KOPT-K1 (cell line): ENCODE measurements around the gene POLR2L.

ENCODE experiments used
- H3K27ac ChIP-seq: fragments of 200-600 bp; sonication (generic); 2 replicates; pipeline ENCODE4 v1.5.1; 2016; ENCODE audit warnings: antibody characterized with exemption, mild to moderate bottlenecking, low read depth, low read length; ENCODE audit not compliant: poor library complexity, severe bottlenecking
- H3K36me3 ChIP-seq: fragments of 200-600 bp; sonication (generic); 2 replicates; pipeline ENCODE4 v1.5.1; 2017; ENCODE audit warnings: antibody characterized with exemption, mild to moderate bottlenecking, low read length, moderate library complexity; ENCODE audit not compliant: insufficient read depth
- H3K9me3 ChIP-seq: fragments of 200-600 bp; sonication (generic); 2 replicates; pipeline ENCODE4 v1.5.1; 2017; ENCODE audit warnings: antibody characterized with exemption, low read length, mild to moderate bottlenecking; ENCODE audit not compliant: insufficient read depth, poor library complexity, severe bottlenecking

POLR2L gene

DNA sequence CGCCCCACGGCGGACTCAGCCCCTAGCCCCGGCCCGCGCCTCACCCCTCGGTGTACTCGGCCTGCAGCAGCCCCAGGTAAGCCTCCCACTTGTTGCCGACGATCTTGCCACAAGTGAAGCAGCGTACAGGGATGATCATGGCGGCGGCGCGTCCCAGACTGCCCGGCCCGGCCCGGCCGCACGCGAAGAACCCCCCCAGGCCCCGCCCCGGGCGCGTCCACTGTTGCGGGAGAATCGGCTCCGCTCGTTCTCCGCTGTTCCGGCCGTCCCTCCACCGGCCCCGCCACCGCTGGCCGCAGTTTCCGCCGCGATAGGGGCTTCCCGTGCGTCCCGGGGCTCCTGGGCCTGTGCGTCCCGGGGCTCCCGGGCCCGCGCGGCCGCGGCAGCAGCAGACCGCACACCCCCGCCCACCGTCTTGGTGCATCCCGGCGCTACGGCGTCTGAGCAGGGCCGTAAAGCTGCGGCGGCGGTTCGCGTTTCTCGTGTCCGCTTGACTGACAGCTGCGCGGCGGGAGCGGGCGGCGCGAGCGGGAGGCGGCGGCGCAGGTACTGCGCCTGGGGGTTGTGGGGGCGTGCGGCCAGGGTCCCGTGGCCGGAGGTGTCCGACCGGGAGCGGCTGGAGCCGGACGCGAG is at the start of gene POLR2L, which contains the start of gene TSPAN4:
TSS of gene POLR2L (minus strand) at position 160 of the 633 bp plus-strand sequence. CDS start at position 139, 21 bp downstream.
TSS of gene TSPAN4 (plus strand) at position 483 of the 633 bp plus-strand sequence. CDS start 7,453 bp downstream, outside the sequence.
- no peaks in the 10 kb centered on the region for H3K9me3 ChIP-seq
- peaks cover 36% of the 10 kb centered on the region for H3K36me3 ChIP-seq
- H3K27ac ChIP-seq, result peak within 1 kb of the TSS; percentile 93

- Histone ChIP-seq H3K36me3 (peaks cover 32% of the 10 kb centered on the region; the same call in 1 of the 2 replicates), H3K27ac (no peak overlapping the region), H3K9me3 (no peaks in the 10 kb centered on the region)
Observed at GRCh38 chr11:890794-891540, 48.6 kb upstream of the POLR2L start.

- Histone ChIP-seq H3K27ac (no peak overlapping the region), H3K9me3 (no peaks in the 10 kb centered on the region), H3K36me3 (peaks cover 40% of the 10 kb centered on the region)
Observed at GRCh38 chr11:889687-890475, 47.6 kb upstream of the POLR2L start.

GRCh38 chr11:889257-889656 is 46.9 kb upstream of the POLR2L start:
- H3K27ac ChIP-seq, result no peak overlapping the region
- H3K9me3 ChIP-seq, result no peaks in the 10 kb centered on the region
- H3K36me3 ChIP-seq, result peaks cover 46% of the 10 kb centered on the region

- H3K27ac ChIP-seq, result no peak overlapping the region
- H3K36me3 ChIP-seq, result peaks cover 52% of the 10 kb centered on the region
- H3K9me3 ChIP-seq, result no peaks in the 10 kb centered on the region
Observed at GRCh38 chr11:888310-889212, 46.2 kb upstream of the POLR2L start.

DNA sequence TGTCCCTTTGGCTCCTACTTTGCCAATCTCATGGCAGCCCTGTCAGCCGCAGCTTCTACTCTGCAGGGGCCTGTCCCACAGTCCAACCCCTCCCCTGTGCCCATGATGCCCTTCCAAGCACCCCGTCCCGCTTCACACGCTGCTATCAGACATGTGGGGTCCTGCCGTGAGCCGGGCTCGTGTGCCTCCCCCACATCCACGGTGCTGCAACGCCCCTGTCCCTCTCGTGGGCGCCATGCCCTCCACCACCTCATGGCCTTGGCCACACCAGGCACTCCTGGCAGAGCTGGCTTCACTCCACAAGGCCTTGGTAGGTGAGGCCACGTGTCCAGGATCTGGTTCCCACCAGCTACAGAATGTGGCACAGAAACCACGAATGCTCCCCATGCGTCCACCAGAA is 45.3 kb upstream of the POLR2L start:
- Histone ChIP-seq H3K9me3 (no peaks in the 10 kb centered on the region), H3K27ac (no peak overlapping the region), H3K36me3 (peaks cover 62% of the 10 kb centered on the region)

GRCh38 chr11:886568-886967 is 44.2 kb upstream of the POLR2L start:
- peaks cover 62% of the 10 kb centered on the region for H3K36me3 ChIP-seq
- H3K27ac ChIP-seq, result no peak overlapping the region

DNA sequence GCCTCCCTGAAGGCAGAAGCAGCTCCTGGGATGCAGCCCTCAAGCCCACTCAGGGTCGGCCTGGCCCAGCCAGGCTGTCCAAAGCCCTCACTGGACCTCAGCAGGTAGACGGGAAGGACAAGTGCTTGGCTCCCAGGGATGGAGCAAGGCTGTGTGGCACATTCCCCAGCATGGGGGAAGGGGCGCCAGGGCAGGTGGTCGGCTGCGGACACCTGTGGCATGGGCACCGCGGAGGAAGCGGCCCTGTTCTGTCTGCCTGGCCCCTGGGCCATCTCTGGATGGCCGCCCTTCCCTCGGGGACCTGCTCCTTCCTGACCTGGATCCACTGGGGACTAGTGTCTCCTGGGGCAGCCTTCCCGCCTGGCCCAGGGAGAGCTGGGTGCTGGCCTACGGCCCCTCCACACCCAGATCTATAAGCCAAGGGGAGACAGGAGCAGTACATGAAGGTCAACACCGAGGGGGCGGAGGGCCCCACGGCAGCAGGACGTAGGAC is 42.3 kb upstream of the POLR2L start:
- no peaks in the 10 kb centered on the region for H3K9me3 ChIP-seq
- no peak overlapping the region for H3K27ac ChIP-seq
- H3K36me3 ChIP-seq, result peaks cover 77% of the 10 kb centered on the region

More at GRCh38 chr11:886568-886967, 44.2 kb upstream of the POLR2L start:
- H3K9me3 ChIP-seq, result no peaks in the 10 kb centered on the region

GRCh38 chr11:883527-883926 is 41.2 kb upstream of the POLR2L start:
- Histone ChIP-seq H3K9me3 (no peaks in the 10 kb centered on the region), H3K36me3 (peaks cover 82% of the 10 kb centered on the region), H3K27ac (no peak overlapping the region)

GRCh38 chr11:882596-882995 is 40.3 kb upstream of the POLR2L start:
- no peaks in the 10 kb centered on the region for H3K9me3 ChIP-seq
- H3K36me3 ChIP-seq, result peaks cover 77% of the 10 kb centered on the region
- peak overlapping the region; percentile 7 for H3K27ac ChIP-seq

GRCh38 chr11:880447-880846 is 38.1 kb upstream of the POLR2L start:
- H3K36me3 ChIP-seq, result peaks cover 78% of the 10 kb centered on the region
- no peak overlapping the region for H3K27ac ChIP-seq
- H3K9me3 ChIP-seq, result no peaks in the 10 kb centered on the region

DNA sequence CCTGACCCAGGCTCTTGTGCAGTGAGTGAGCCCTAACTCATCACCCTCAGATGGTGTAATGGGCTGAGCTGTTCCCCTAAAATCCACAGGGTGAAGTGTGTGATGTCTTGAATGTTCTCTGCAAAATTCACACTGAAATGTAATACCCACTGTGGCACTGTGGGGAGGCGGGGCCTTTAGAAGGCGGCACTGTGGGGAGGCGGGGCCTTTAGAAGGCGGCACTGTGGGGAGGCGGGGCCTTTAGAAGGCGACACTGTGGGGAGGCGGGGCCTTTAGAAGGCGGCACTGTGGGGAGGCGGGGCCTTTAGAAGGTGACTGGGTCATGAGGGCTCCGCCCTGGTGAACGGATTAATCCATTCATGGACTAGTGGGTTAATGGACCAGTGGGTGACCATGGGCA is 35.2 kb upstream of the POLR2L start:
- Histone ChIP-seq H3K9me3 (no peaks in the 10 kb centered on the region), H3K27ac (no peak overlapping the region), H3K36me3 (peaks cover 62% of the 10 kb centered on the region; the same call in 1 of the 2 replicates)

DNA sequence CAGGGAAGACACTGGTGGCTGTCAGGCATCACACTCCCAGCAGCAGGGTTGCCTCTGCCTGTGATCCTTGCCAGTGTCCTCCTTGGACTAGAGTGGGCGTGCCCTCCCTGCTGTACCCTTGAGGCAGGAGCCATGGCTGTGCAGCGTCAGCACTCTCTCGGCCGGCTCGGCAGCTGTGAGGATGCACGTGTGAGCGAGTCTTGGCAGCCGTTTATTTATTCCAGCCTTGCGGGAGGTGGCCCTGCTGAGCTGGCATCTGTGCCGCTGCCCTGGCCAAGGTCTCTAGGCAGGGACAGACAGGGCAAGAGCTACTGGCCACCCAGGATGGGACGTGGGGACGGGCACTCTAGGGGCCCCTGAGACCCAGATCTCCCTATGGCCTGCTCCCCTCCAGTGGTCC is 34.2 kb upstream of the POLR2L start:
- peaks cover 59% of the 10 kb centered on the region; the same call in 1 of the 2 replicates for H3K36me3 ChIP-seq
- no peak overlapping the region for H3K27ac ChIP-seq
- H3K9me3 ChIP-seq, result no peaks in the 10 kb centered on the region

- no peaks in the 10 kb centered on the region for H3K9me3 ChIP-seq
- peaks cover 56% of the 10 kb centered on the region; the same call in 1 of the 2 replicates for H3K36me3 ChIP-seq
- H3K27ac ChIP-seq, result no peak overlapping the region
Observed at GRCh38 chr11:875769-876301, 33.5 kb upstream of the POLR2L start.
